ENCODE data around the gene KIAA1755. TPM values are rescaled to one million over a fixed set of nuclear protein-coding genes. Genes with fewer than 3 reads are reported as not detected.

KIAA1755 gene
- total and polyA plus RNA-seq, 9 of the 15 experiments (the other 6 are each of a cell fraction or from before 2014, with no cell fraction given): not detected

GRCh38 chr20:38307371-38308046 is 47.0 kb upstream of the KIAA1755 start (continued):
- no peak for TF ChIP-seq ZFX (CRISPR knock-in tag; IDR thresholded peaks at IDR 0.05)
- no peak for TF ChIP-seq SAFB (IDR thresholded peaks at IDR 0.05; ENCODE audit: borderline replicate concordance, low read depth, low read length)

DNA sequence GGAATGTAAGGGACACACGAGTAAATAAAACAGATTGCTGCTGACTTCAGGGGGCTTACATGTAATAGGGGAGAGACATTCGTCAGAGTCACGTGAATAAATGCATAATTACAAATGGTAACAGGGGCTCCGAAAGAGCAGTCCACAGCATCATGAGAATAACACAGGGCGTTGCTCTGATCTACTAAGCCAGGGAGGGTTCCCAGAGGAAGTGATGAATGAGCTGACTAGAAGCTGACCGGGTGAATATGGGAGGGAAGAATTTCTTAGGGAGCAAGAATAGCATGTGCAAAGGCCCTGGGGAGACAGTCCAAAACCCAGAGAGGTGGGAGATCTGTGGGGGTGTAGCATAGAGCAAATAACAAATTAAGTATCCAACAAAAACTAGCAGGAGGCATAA is 45.8 kb upstream of the KIAA1755 start:
- no TSS peak for BruUV-seq (replicated peaks)
- intact Hi-C loops (cut with micrococcal nuclease): no loop called here
- 3% methylated on average over 5 of the region's 6 CpGs for WGBS (ENCODE audit: insufficient coverage, low coverage, missing lambda C conversion rate)
- in situ Hi-C loops (cut with MboI): no loop called here
- FAIRE-seq: no peak
- no peak for ATAC-seq
- ChIA-PET CTCF (ENCODE audit: low intra/inter-chr PET ratio) (interaction anchor here (0.5 kb wide), 1 partner anchor 10 kb away, joined by 3 read pairs; no protein-coding TSS in a partner anchor), POLR2A (interaction anchor here (0.6 to 0.8 kb wide), 2 partner anchors 217 to 1165 kb away, joined by 3 read pairs; no protein-coding TSS in a partner anchor)
- Histone ChIP-seq H3K9me3 (replicated peaks; ENCODE audit: control insufficient read depth, insufficient read depth, low read depth, low read length) (0 out of 2 replicates have a peak, but pooled peaks cover 6% of the 10 kb centered on the region), H3K27ac (ENCODE audit: extremely low read depth, low read depth, low read length) (no peak overlapping the region), H3K79me2 (ENCODE audit: control insufficient read depth, insufficient read depth, low read length) (no peaks in the 10 kb centered on the region), H3K4me3 (no peak overlapping the region), H3K36me3 (ENCODE audit: control insufficient read depth, insufficient read depth, low read length) (no peaks in the 10 kb centered on the region), H3K4me2 (ENCODE audit: insufficient read depth, low read length) (no peak overlapping the region), H3K9me1 (ENCODE audit: control insufficient read depth, insufficient read depth, low read length) (no peaks in the 10 kb centered on the region), H3K27me3 (ENCODE audit: control insufficient read depth in 2 of 2, insufficient read depth in 2 of 2, low read length in 2 of 2) (peaks cover 15 to 32% of the 10 kb centered on the region in 2 experiments), H4K20me1 (replicated peaks; ENCODE audit: control insufficient read depth, insufficient read depth, low read length) (no peaks in the 10 kb centered on the region), H3K4me1 (replicated peaks in 1 of 2; ENCODE audit: control insufficient read depth in 2 of 2, insufficient read depth in 2 of 2, low read length in 2 of 2) (peaks cover 0 to 6% of the 10 kb centered on the region in 2 experiments; a peak in 1 of 5 replicates), H3K9ac (ENCODE audit: insufficient read depth in 1 of 2, low read depth in 2 of 2, low read length in 2 of 2) (no peak overlapping the region), H2AFZ (ENCODE audit: low read depth, low read length) (no peak overlapping the region)
- DNase-seq (ENCODE audit: extremely low read depth in 1 of 4, low spot score in 3 of 4): no peak
- TF ChIP-seq, protein P1, sequence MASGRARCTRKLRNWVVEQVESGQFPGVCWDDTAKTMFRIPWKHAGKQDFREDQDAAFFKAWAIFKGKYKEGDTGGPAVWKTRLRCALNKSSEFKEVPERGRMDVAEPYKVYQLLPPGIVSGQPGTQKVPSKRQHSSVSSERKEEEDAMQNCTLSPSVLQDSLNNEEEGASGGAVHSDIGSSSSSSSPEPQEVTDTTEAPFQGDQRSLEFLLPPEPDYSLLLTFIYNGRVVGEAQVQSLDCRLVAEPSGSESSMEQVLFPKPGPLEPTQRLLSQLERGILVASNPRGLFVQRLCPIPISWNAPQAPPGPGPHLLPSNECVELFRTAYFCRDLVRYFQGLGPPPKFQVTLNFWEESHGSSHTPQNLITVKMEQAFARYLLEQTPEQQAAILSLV (tag; IDR thresholded peaks at IDR 0.05): no peak
- no peak for TF ChIP-seq U2AF1 (optimal IDR thresholded peaks at IDR 0.05; ENCODE audit: low read depth, low read length)
- TF ChIP-seq, protein P2, sequence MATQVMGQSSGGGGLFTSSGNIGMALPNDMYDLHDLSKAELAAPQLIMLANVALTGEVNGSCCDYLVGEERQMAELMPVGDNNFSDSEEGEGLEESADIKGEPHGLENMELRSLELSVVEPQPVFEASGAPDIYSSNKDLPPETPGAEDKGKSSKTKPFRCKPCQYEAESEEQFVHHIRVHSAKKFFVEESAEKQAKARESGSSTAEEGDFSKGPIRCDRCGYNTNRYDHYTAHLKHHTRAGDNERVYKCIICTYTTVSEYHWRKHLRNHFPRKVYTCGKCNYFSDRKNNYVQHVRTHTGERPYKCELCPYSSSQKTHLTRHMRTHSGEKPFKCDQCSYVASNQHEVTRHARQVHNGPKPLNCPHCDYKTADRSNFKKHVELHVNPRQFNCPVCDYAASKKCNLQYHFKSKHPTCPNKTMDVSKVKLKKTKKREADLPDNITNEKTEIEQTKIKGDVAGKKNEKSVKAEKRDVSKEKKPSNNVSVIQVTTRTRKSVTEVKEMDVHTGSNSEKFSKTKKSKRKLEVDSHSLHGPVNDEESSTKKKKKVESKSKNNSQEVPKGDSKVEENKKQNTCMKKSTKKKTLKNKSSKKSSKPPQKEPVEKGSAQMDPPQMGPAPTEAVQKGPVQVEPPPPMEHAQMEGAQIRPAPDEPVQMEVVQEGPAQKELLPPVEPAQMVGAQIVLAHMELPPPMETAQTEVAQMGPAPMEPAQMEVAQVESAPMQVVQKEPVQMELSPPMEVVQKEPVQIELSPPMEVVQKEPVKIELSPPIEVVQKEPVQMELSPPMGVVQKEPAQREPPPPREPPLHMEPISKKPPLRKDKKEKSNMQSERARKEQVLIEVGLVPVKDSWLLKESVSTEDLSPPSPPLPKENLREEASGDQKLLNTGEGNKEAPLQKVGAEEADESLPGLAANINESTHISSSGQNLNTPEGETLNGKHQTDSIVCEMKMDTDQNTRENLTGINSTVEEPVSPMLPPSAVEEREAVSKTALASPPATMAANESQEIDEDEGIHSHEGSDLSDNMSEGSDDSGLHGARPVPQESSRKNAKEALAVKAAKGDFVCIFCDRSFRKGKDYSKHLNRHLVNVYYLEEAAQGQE (IDR thresholded peaks at IDR 0.05; ENCODE audit: borderline replicate concordance): no peak
- TF ChIP-seq, protein P2 (CRISPR knock-in tag; IDR thresholded peaks at IDR 0.05; ENCODE audit: low read depth): no peak
- TF ChIP-seq ZBTB49 (CRISPR knock-in tag; IDR thresholded peaks at IDR 0.05; ENCODE audit: borderline replicate concordance): no peak
- TF ChIP-seq FOS (IDR thresholded peaks at IDR 0.05; ENCODE audit: extremely low read depth, insufficient read length): no peak
- no peak for TF ChIP-seq ZNF717 (CRISPR knock-in tag; IDR thresholded peaks at IDR 0.05)

Measured in K562 (cell line).